Brain microvascular endothelial cell (primary cell): ENCODE data around the gene KCNJ12.

Experiments
- DNase-seq: peaks from one replicate; pipeline ENCODE4 v3.0.0-alpha.2; 2020
- H3K27ac ChIP-seq: fragments of 250-450 bp; sonication (Bioruptor Pico); 2 replicates; pipeline ENCODE4 v1.5.1; 2020; ENCODE audit warnings: mild to moderate bottlenecking, moderate library complexity
- H3K27me3 ChIP-seq: fragments of 250-450 bp; sonication (Bioruptor Pico); replicated peaks from 2 replicates; pipeline ENCODE4 v1.5.1; 2020; ENCODE audit warnings: mild to moderate bottlenecking
- H3K36me3 ChIP-seq: fragments of 250-450 bp; sonication (Bioruptor Pico); replicated peaks from 2 replicates; pipeline ENCODE4 v1.5.1; 2020; ENCODE audit warnings: mild to moderate bottlenecking
- H3K4me3 ChIP-seq: 2 replicates; pipeline ENCODE4 v1.5.1; 2011; ENCODE audit warnings: low read depth, mild to moderate bottlenecking, control low read depth, low read length, moderate library complexity
- CTCF ChIP-seq: IDR thresholded peaks from 2 replicates; pipeline ENCODE4 v1.5.1; 2011; ENCODE audit warnings: low read depth, mild to moderate bottlenecking, moderate library complexity, low read length, control low read depth, inconsistent platforms; ENCODE audit errors: missing control alignments
- in situ Hi-C: cut with HindIII; loops from 2 replicates; pipeline ENCODE4 v1.10.0; 2017; ENCODE audit warnings: low sequenced_read_pairs, low pct_ligation_motif_present

Gene KCNJ12

GRCh38 chr17:21460358-21460757 lies 84.2 kb downstream of the KCNJ12 start:
- in situ Hi-C loops = no loop called here
- Histone ChIP-seq H3K27ac (no peak overlapping the region), H3K27me3 (peaks cover 2% of the 10 kb centered on the region), H3K4me3 (no peak overlapping the region), H3K36me3 (no peaks in the 10 kb centered on the region)
- no peak for TF ChIP-seq CTCF
- DNase-seq = peak; percentile 93

- no peak for DNase-seq
- Histone ChIP-seq H3K4me3 (no peak overlapping the region), H3K36me3 (no peaks in the 10 kb centered on the region), H3K27ac (no peak overlapping the region), H3K27me3 (peaks cover 2% of the 10 kb centered on the region)
- TF ChIP-seq CTCF = no peak
- in situ Hi-C loops = no loop called here
These were observed 86.1 kb downstream of the KCNJ12 start for GRCh38 chr17:21462237-21462636.

- peaks cover 2% of the 10 kb centered on the region for H3K27me3 ChIP-seq
- no peaks in the 10 kb centered on the region for H3K36me3 ChIP-seq
- no peak for TF ChIP-seq CTCF
- no peak overlapping the region for H3K4me3 ChIP-seq
- no peak overlapping the region for H3K27ac ChIP-seq
- in situ Hi-C loops = no loop called here
- no peak for DNase-seq
These were observed 87.1 kb downstream of the KCNJ12 start for GRCh38 chr17:21463204-21463661.

- Histone ChIP-seq H3K4me3 (peak overlapping the region; percentile 15), H3K27me3 (peaks cover 2% of the 10 kb centered on the region), H3K27ac (no peak overlapping the region), H3K36me3 (no peaks in the 10 kb centered on the region)
- TF ChIP-seq CTCF = no peak
- in situ Hi-C loops = no loop called here
- no peak for DNase-seq
These were observed 87.7 kb downstream of the KCNJ12 start for GRCh38 chr17:21463779-21464407.

- no peak overlapping the region for H3K27ac ChIP-seq
- DNase-seq = no peak
- H3K27me3 ChIP-seq = peaks cover 2% of the 10 kb centered on the region
- in situ Hi-C loops = no loop called here
- TF ChIP-seq CTCF = no peak
- H3K4me3 ChIP-seq = no peak overlapping the region
- no peaks in the 10 kb centered on the region for H3K36me3 ChIP-seq
These were observed 88.5 kb downstream of the KCNJ12 start for GRCh38 chr17:21464611-21465021.

- DNase-seq = no peak
- Histone ChIP-seq H3K27me3 (peaks cover 2% of the 10 kb centered on the region), H3K4me3 (no peak overlapping the region), H3K27ac (no peak overlapping the region), H3K36me3 (no peaks in the 10 kb centered on the region)
- TF ChIP-seq CTCF = no peak
- in situ Hi-C loops = no loop called here
These were observed 90.4 kb downstream of the KCNJ12 start for GRCh38 chr17:21466550-21466949.
